GM12878 (cell line): ENCODE data around the gene NOSTRIN. TPM values are rescaled to one million over a fixed set of nuclear protein-coding genes. Genes with fewer than 3 reads are reported as not detected.
"Not testable (repeated sequence)": the region's sequence is repeated elsewhere in the genome, so short reads cannot be mapped to it uniquely, and the experiment has no call there.

Experiments
- ATAC-seq: fragments of 200-7000 bp; cut with Tn5 transposase; 3 replicates; pipeline ENCODE4 v1.9.1; 2020; ENCODE audit warnings: mild to moderate bottlenecking, moderate library complexity
- BruUV-seq: library from RNA; stranded (reverse); fragments of 400-500 nt; replicated peaks from 2 replicates; lab custom pipeline; 2021; lab: Mats Ljungman, UMichigan
- CTCF ChIA-PET: fragments of 300-600 bp; sonication (Branson Sonifier 250); formaldehyde crosslinking; extraction: SDS; loops from one replicate; lab custom pipeline; 2021; ENCODE audit warnings: inconsistent platforms; lab: Yijun Ruan, JAX
- POLR2A ChIA-PET: fragments of 350-600 bp; formaldehyde crosslinking; extraction: SDS; loops from one replicate; lab custom pipeline; 2021; ENCODE audit warnings: inconsistent platforms; lab: Charles Lee
- RAD21 ChIA-PET: fragments of 300-600 bp; sonication (Branson Sonifier 250); formaldehyde crosslinking; loops from one replicate; lab custom pipeline; 2023; ENCODE audit warnings: antibody characterized with exemption; ENCODE audit not compliant: unreplicated experiment; lab: Charles Lee
- SMC1A ChIA-PET: fragments of 300-600 bp; sonication (Branson Sonifier 250); formaldehyde crosslinking; loops from one replicate; lab custom pipeline; 2023; ENCODE audit not compliant: unreplicated experiment, uncharacterized antibody; lab: Charles Lee
- DNase-seq: peaks from one replicate; pipeline ENCODE4 v3.0.0-alpha.2; 2011; ENCODE audit warnings: low read depth, low spot score
- FAIRE-seq: peaks from 3 replicates; lab custom pipeline; 2011; peaks lifted over from hg19 to GRCh38; lab: Jason Lieb, UNC
- H2AFZ ChIP-seq: 2 replicates; pipeline ENCODE4 v1.6.0; 2011; ENCODE audit warnings: low read depth, low read length, control low read depth; ENCODE audit not compliant: control insufficient read depth
- H3K27ac ChIP-seq: 2 replicates; pipeline ENCODE4 v1.5.1; 2011; ENCODE audit warnings: control low read depth; ENCODE audit not compliant: control insufficient read depth, insufficient read depth
- H3K27me3 ChIP-seq, 2 experiments: replicated peaks in 1 of 2; 2 replicates each; pipeline versions ENCODE4 v1.6.0 to v1.6.1; 2011; ENCODE audit warnings: low read length in 1 of 2; ENCODE audit not compliant: control insufficient read depth in 2 of 2, insufficient read depth in 2 of 2
- H3K36me3 ChIP-seq, 2 experiments: 2 replicates each; pipeline ENCODE4 v1.5.1; 2011; ENCODE audit warnings: low read length in 1 of 2; ENCODE audit not compliant: control insufficient read depth in 2 of 2, insufficient read depth in 2 of 2
- H3K4me1 ChIP-seq: 2 replicates; pipeline ENCODE4 v1.6.1; 2011; ENCODE audit warnings: mild to moderate bottlenecking, low read length, moderate library complexity, mixed read lengths; ENCODE audit not compliant: control insufficient read depth, insufficient read depth
- H3K4me2 ChIP-seq: 2 replicates; pipeline ENCODE4 v1.6.0; 2011; ENCODE audit warnings: control low read depth; ENCODE audit not compliant: control insufficient read depth, insufficient read depth
- H3K4me3 ChIP-seq: fragments of 200-600 bp; sonication (generic); 2 replicates; pipeline ENCODE4 v1.5.1; 2016
- H3K79me2 ChIP-seq: 2 replicates; pipeline ENCODE4 v1.6.0; 2011; ENCODE audit warnings: low read length; ENCODE audit not compliant: control insufficient read depth, insufficient read depth
- H3K9ac ChIP-seq: 2 replicates; pipeline ENCODE4 v1.8.0; 2011; ENCODE audit warnings: low read length, control low read depth, mixed read lengths; ENCODE audit not compliant: control insufficient read depth, insufficient read depth
- H3K9me3 ChIP-seq: replicated peaks from 3 replicates; pipeline ENCODE4 v1.5.1; 2011; ENCODE audit warnings: mild to moderate bottlenecking, low read length; ENCODE audit not compliant: control insufficient read depth, insufficient read depth
- H4K20me1 ChIP-seq: 2 replicates; pipeline ENCODE4 v1.6.0; 2011; ENCODE audit not compliant: control insufficient read depth, insufficient read depth
- CREB1 ChIP-seq: IDR thresholded peaks from 2 replicates; pipeline ENCODE4 v1.6.1; 2012; ENCODE audit warnings: low read depth, mild to moderate bottlenecking, inconsistent platforms
- DPF2 ChIP-seq: fragments of 450-650 bp; IDR thresholded peaks from 2 replicates; pipeline ENCODE4 v1.6.1; 2017; ENCODE audit warnings: mild to moderate bottlenecking
- HDGF ChIP-seq: fragments of 450-650 bp; IDR thresholded peaks from 2 replicates; pipeline ENCODE4 v1.6.1; 2016; ENCODE audit warnings: antibody characterized with exemption
- POLR2AphosphoS5 ChIP-seq: IDR thresholded peaks from 2 replicates; pipeline ENCODE4 v1.6.1; 2011; ENCODE audit warnings: mild to moderate bottlenecking, low read length, inconsistent platforms
- SUZ12 ChIP-seq: fragments of 200-600 bp; sonication (generic); IDR thresholded peaks from one replicate; pipeline ENCODE4 v1.6.1; 2018; ENCODE audit warnings: antibody characterized with exemption, mild to moderate bottlenecking; ENCODE audit not compliant: unreplicated experiment
- TAF1 ChIP-seq: IDR thresholded peaks from 2 replicates; pipeline ENCODE4 v1.6.1; 2011; ENCODE audit warnings: mild to moderate bottlenecking, low read depth, low read length, borderline replicate concordance
- WGBS: methylation state at CpG from one replicate; pipeline ENCODE4 v1.1.6; 2016; ENCODE audit warnings: low lambda C conversion rate; ENCODE audit not compliant: insufficient replicate concordance, insufficient coverage; ENCODE audit errors: missing lambda C conversion rate; 5-methylcytosine and 5-hydroxymethylcytosine counted together
- in situ Hi-C: fragments of 300-500 bp; cut with MboI; formaldehyde crosslinking; loops from 9 replicates; pipeline ENCODE4 v1.14.3; 2018; ENCODE audit warnings: mixed read lengths
- intact Hi-C: fragments of 100-400 bp; cut with micrococcal nuclease; formaldehyde crosslinking; loops from one replicate; pipeline ENCODE4 v1.14.2; 2022; ENCODE audit not compliant: unreplicated experiment
- polyA plus RNA-seq, 11 experiments: library from polyadenylated mRNA; depleted of rRNA in 4 of 11; unstranded in 6 of 11; stranded (reverse) in 5 of 11; fragments of >200 nt; fragmentation: Nextera tagmentation in 4 of 11; fragmentation: Illumina TruSeq in 1 of 11; extraction: Ambion mirVana in 4 of 11; extraction: Trizol in 1 of 11; gene quantifications; 1 replicate in 1 of 11; 2 replicates in 10 of 11; pipeline versions ENCODE4 v1.2.1 to v1.2.3, GENCODE V29; 2011 to 2016; ENCODE audit warnings: inconsistent platforms in 2 of 11, missing spikeins in 2 of 11, low read depth in 1 of 11
- total RNA-seq, 4 experiments: library from RNA; depleted of rRNA in 3 of 4; stranded (reverse); fragments of >200 nt in 3 of 4; fragmentation: Illumina TruSeq in 1 of 4; extraction: Trizol in 1 of 4; gene quantifications; 2 replicates each; pipeline versions ENCODE4 v1.2.1 to v1.2.3, GENCODE V29; 2013 to 2021
- TF ChIP-seq, protein P1 (sequence below): IDR thresholded peaks from 2 replicates; pipeline ENCODE4 v1.6.1; 2011; ENCODE audit warnings: low read depth, mild to moderate bottlenecking, low read length, moderate library complexity, borderline replicate concordance; ENCODE audit errors: extremely low read depth

NOSTRIN gene
- total and polyA plus RNA-seq, 10 of the 15 experiments (the other 5 are each of a cell fraction or from before 2014, with no cell fraction given) = 0.13 to 0.42 (median 0.37) TPM; not detected in 5

DNA sequence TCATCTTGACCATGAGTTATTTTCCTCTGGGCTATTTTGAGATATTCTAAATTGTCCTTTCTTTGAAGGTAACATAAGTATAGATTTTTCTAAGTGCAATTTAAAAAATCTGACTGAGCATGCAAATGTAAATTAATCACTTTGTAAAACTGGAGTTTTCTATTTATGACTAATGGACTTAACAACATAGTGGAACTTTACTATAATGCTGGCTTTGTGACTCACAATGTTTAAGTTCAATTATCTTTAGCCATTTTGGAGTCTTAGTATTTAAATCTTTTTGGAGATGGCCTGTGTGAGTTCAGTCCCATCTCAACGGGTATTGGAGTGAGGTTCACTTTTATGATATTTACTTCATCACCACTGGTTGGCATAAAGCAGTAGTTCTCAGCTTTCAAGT is 35.2 kb upstream of the NOSTRIN start:
- no TSS peak for BruUV-seq
- ChIA-PET RAD21 (no interaction called here), CTCF (no interaction called here), POLR2A (no interaction called here), SMC1A (interaction anchor here (1.8 kb wide), 1 partner anchor 57 kb away, joined by 3 read pairs; no protein-coding TSS in a partner anchor)
- H3K27me3 ChIP-seq = no peaks in the 10 kb centered on the region
- H3K27ac ChIP-seq = no peak overlapping the region
- H3K79me2 ChIP-seq = no peaks in the 10 kb centered on the region
- H3K9me3 ChIP-seq = no peaks in the 10 kb centered on the region
- no peak overlapping the region for H3K4me2 ChIP-seq
- no peak overlapping the region for H2AFZ ChIP-seq
- intact Hi-C loops (no loop called here), in situ Hi-C loops (no loop called here)
- H3K9ac ChIP-seq = no peak overlapping the region
- 50% methylated on average over 1 of the region's 1 CpG for whole genome bisulfite sequencing
- DNase-seq (no peak), ATAC-seq (no peak), FAIRE-seq (no peak)
- no peaks in the 10 kb centered on the region for H3K4me1 ChIP-seq
- no peak overlapping the region for H3K4me3 ChIP-seq
- H4K20me1 ChIP-seq = no peaks in the 10 kb centered on the region
- TF ChIP-seq CREB1 (no peak), HDGF (no peak), TAF1 (no peak), SUZ12 (no peak), DPF2 (no peak), POLR2AphosphoS5 (no peak)
- TF ChIP-seq, protein P1, sequence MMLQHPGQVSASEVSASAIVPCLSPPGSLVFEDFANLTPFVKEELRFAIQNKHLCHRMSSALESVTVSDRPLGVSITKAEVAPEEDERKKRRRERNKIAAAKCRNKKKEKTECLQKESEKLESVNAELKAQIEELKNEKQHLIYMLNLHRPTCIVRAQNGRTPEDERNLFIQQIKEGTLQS = no peak
- peaks cover 0 to 7% of the 10 kb centered on the region in 2 experiments; a peak in 1 of 4 replicates for H3K36me3 ChIP-seq

DNA sequence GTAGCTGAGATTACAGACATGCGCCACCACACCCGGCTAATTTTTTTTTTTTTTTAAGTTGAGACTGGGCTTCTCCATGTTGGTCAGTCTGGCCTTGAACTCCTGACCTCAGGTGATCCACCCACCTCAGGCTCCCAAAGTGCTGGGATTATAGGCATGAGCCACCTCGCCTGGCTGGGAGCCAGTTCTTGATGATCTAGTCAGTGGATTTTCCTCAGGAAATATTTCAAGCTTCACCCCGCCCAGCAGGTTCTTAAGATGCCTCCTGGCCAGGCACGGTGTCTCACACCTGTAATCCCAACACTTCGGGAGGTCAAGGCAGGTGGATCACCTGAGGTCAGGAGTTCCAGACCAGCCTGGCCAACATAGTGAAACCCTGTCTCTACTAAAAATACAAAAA is 34.1 kb upstream of the NOSTRIN start:
- in situ Hi-C loops, CTCF ChIA-PET, ATAC-seq: not testable (repeated sequence)

More for the DNA sequence above, 34.1 kb upstream of the NOSTRIN start:
- H3K36me3 ChIP-seq, H3K9me3 ChIP-seq, BruUV-seq, H4K20me1 ChIP-seq, H2AFZ ChIP-seq, SMC1A ChIA-PET, DNase-seq, H3K27me3 ChIP-seq, POLR2A ChIA-PET, intact Hi-C loops, H3K4me2 ChIP-seq, H3K4me1 ChIP-seq, RAD21 ChIA-PET, FAIRE-seq, H3K79me2 ChIP-seq, H3K27ac ChIP-seq, H3K4me3 ChIP-seq, H3K9ac ChIP-seq: not testable (repeated sequence)
- WGBS = 98% methylated on average over 4 of the region's 6 CpGs
